Endodermal cell (in vitro differentiated cells): Measurements from ENCODE around the gene RHOT1. TPM values are rescaled to one million over a fixed set of nuclear protein-coding genes. Genes with fewer than 3 reads are reported as not detected.

ENCODE experiments used
- DNase-seq: peaks from one replicate; pipeline ENCODE4 v3.0.0-alpha.2; 2017
- H3K27ac ChIP-seq: 2 replicates; pipeline ENCODE4 v1.5.1; 2013; ENCODE audit warnings: mild to moderate bottlenecking, low read depth, low read length, moderate library complexity
- H3K27me3 ChIP-seq: 2 replicates; pipeline ENCODE4 v1.6.1; 2013; ENCODE audit warnings: mild to moderate bottlenecking, low read length, moderate library complexity; ENCODE audit not compliant: insufficient read depth, control insufficient read depth, poor library complexity, severe bottlenecking
- H3K36me3 ChIP-seq: 2 replicates; pipeline ENCODE4 v1.7.0; 2013; ENCODE audit warnings: mild to moderate bottlenecking, low read length, moderate library complexity; ENCODE audit not compliant: control insufficient read depth, insufficient read depth
- H3K4me1 ChIP-seq: one replicate; pipeline ENCODE4 v1.7.0; 2013; ENCODE audit warnings: low read length; ENCODE audit not compliant: control insufficient read depth, insufficient read depth
- H3K4me3 ChIP-seq: 2 replicates; pipeline ENCODE4 v1.5.1; 2013; ENCODE audit warnings: mild to moderate bottlenecking, low read length, moderate library complexity
- H3K9ac ChIP-seq: 2 replicates; pipeline ENCODE4 v1.6.1; 2013; ENCODE audit warnings: mild to moderate bottlenecking, low read length, moderate library complexity; ENCODE audit not compliant: poor library complexity, severe bottlenecking; ENCODE audit errors: extremely low read depth
- H3K9me3 ChIP-seq: 2 replicates; pipeline ENCODE4 v1.6.1; 2013; ENCODE audit warnings: mild to moderate bottlenecking, low read length, moderate library complexity; ENCODE audit not compliant: control insufficient read depth
- H3K27ac Mint-ChIP-seq: 2 replicates; pipeline ENCODE4 v1.8.0; 2020; ENCODE audit warnings: mixed read lengths
- H3K27me3 Mint-ChIP-seq: 2 replicates; pipeline ENCODE4 v1.8.0; 2021; ENCODE audit warnings: mild to moderate bottlenecking, mixed read lengths; ENCODE audit not compliant: insufficient read depth
- H3K36me3 Mint-ChIP-seq: 2 replicates; pipeline ENCODE4 v1.8.0; 2020; ENCODE audit warnings: low read depth, mixed read lengths
- H3K4me1 Mint-ChIP-seq: 2 replicates; pipeline ENCODE4 v1.8.0; 2020; ENCODE audit warnings: mixed read lengths
- H3K4me3 Mint-ChIP-seq: 2 replicates; pipeline ENCODE4 v1.8.0; 2020; ENCODE audit warnings: mild to moderate bottlenecking, moderate library complexity, mixed read lengths
- H3K9me3 Mint-ChIP-seq: 2 replicates; pipeline ENCODE4 v1.8.0; 2020; ENCODE audit warnings: mild to moderate bottlenecking, mixed read lengths
- CTCF ChIP-seq: fragments of 200-600 bp; sonication (generic); conservative IDR thresholded peaks from 2 replicates; pipeline ENCODE4 v1.5.0; 2021; ENCODE audit warnings: antibody characterized with exemption, mild to moderate bottlenecking
- WGBS, 2 experiments: methylation state at CpG; one replicate each; pipeline versions ENCODE4 v1.1.5 to v1.1.7; 2013; ENCODE audit warnings: missing lambda C conversion rate in 2 of 2, mixed read lengths in 1 of 2; ENCODE audit not compliant: insufficient coverage in 1 of 2, insufficient read length in 1 of 2; 5-methylcytosine and 5-hydroxymethylcytosine counted together
- total RNA-seq, 2 donors: library from RNA; stranded (reverse); fragmentation: NEBNext Ultra II Directional in 1 of 2; extraction: Animal tissue kit (Norgen Biotek cat#: 25700) in 1 of 2; gene quantifications; 2 replicates in 1 of 2; 3 replicates in 1 of 2; pipeline ENCODE4 v1.2.1, GENCODE V29; 2021

Gene RHOT1
- total RNA-seq, 2 donors from 2014 or later, result 30.0 to 35.7 TPM

- Mint-ChIP-seq H3K27ac (no peak overlapping the region), H3K36me3 (peaks cover 14% of the 10 kb centered on the region), H3K4me1 (peaks cover 9% of the 10 kb centered on the region), H3K27me3 (no peaks in the 10 kb centered on the region), H3K4me3 (no peak overlapping the region), H3K9me3 (no peaks in the 10 kb centered on the region)
- no peaks in the 10 kb centered on the region for H3K9me3 ChIP-seq
- no peak overlapping the region for H3K4me3 ChIP-seq
- H3K27me3 ChIP-seq, result no peaks in the 10 kb centered on the region
- H3K9ac ChIP-seq, result no peak overlapping the region
- WGBS, 2 experiments, result 85 to 93% methylated on average over 3 to 5 of the region's 5 CpGs
- DNase-seq, result no peak
- H3K27ac ChIP-seq, result no peak overlapping the region
- no peaks in the 10 kb centered on the region for H3K4me1 ChIP-seq
- TF ChIP-seq CTCF, result no peak
- peaks cover 17% of the 10 kb centered on the region for H3K36me3 ChIP-seq
These were observed 6.0 kb downstream of the RHOT1 start for GRCh38 chr17:32148351-32148750.

GRCh38 chr17:32150358-32150757, 8.1 kb downstream of the RHOT1 start:
- H3K9me3 ChIP-seq, result no peaks in the 10 kb centered on the region
- no peaks in the 10 kb centered on the region for H3K9me3 Mint-ChIP-seq
- no peak overlapping the region for H3K27ac Mint-ChIP-seq
- H3K36me3 Mint-ChIP-seq, result peaks cover 23% of the 10 kb centered on the region
- no peaks in the 10 kb centered on the region for H3K4me1 ChIP-seq
- no peak overlapping the region for H3K4me3 Mint-ChIP-seq
- H3K27me3 Mint-ChIP-seq, result no peaks in the 10 kb centered on the region
- no peak for TF ChIP-seq CTCF
- H3K9ac ChIP-seq, result no peak overlapping the region
- H3K27me3 ChIP-seq, result no peaks in the 10 kb centered on the region
- no peak overlapping the region for H3K4me3 ChIP-seq
- H3K36me3 ChIP-seq, result peaks cover 28% of the 10 kb centered on the region
- no peak overlapping the region for H3K27ac ChIP-seq
- H3K4me1 Mint-ChIP-seq, result peaks cover 4% of the 10 kb centered on the region
- DNase-seq, result no peak

GRCh38 chr17:32152130-32152529, 9.8 kb downstream of the RHOT1 start:
- Mint-ChIP-seq H3K4me3 (no peak overlapping the region), H3K36me3 (peaks cover 28% of the 10 kb centered on the region), H3K4me1 (peaks cover 4% of the 10 kb centered on the region), H3K27ac (no peak overlapping the region), H3K27me3 (no peaks in the 10 kb centered on the region), H3K9me3 (no peaks in the 10 kb centered on the region)
- peak overlapping the region; percentile 8 for H3K27ac ChIP-seq
- 97 to 100% methylated on average over 3 of the region's 3 CpGs for WGBS, 2 experiments
- H3K4me3 ChIP-seq, result no peak overlapping the region
- H3K9me3 ChIP-seq, result no peaks in the 10 kb centered on the region
- no peak overlapping the region for H3K9ac ChIP-seq
- no peaks in the 10 kb centered on the region for H3K4me1 ChIP-seq
- TF ChIP-seq CTCF, result no peak
- DNase-seq, result no peak
- H3K36me3 ChIP-seq, result peaks cover 30% of the 10 kb centered on the region
- H3K27me3 ChIP-seq, result no peaks in the 10 kb centered on the region
